Lower leg skin (tissue), 3 donors: ENCODE results near the gene DEDD.

ENCODE experiments used
- CTCF ChIP-seq, 3 donors: fragments of 450-650 bp; IDR thresholded peaks; one replicate each; pipeline ENCODE4 v1.5.1; 2016; ENCODE audit warnings: antibody characterized with exemption in 3 of 3, mild to moderate bottlenecking in 3 of 3, moderate library complexity in 2 of 3
- POLR2A ChIP-seq, 2 donors: fragments of 450-650 bp; IDR thresholded peaks; one replicate each; pipeline ENCODE4 v1.6.1; 2016 to 2017; ENCODE audit warnings: antibody characterized with exemption in 2 of 2, mild to moderate bottlenecking in 1 of 2, moderate library complexity in 1 of 2

GRCh38 chr1:161157867-161158266 is 25.4 kb upstream of the DEDD start:
- TF ChIP-seq CTCF (IDR thresholded peaks at IDR 0.05): no peak
- no peak for TF ChIP-seq POLR2A (IDR thresholded peaks at IDR 0.05)
